NCI-H82 (cell line): ENCODE data around the gene MARCHF6.
"Not testable (repeated sequence)": the region's sequence is repeated elsewhere in the genome, so short reads cannot be mapped to it uniquely, and the experiment has no call there.

Experiments
- DNase-seq: peaks from one replicate; lab custom pipeline; 2025; lab: John Stamatoyannopoulos, UW

The MARCHF6 gene

DNA sequence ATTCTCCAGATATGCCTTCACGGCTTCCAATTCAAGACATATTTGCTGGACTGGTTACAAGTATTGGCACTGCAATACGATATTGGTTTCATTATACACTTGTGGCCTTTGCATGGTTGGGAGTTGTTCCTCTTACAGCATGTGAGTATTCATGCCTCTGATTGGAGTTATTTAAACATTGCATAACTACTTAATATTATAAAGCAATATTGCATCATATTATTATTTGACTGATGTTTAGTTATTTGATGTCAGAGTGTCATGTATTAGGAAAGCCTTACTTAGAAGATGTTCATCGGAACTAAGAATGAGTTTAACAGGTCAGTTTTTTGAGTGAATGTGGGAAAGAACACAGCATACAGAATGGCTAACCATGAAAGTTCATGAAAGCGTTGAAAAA, 28.3 kb downstream of the MARCHF6 start:
- DNase-seq: no peak

DNA sequence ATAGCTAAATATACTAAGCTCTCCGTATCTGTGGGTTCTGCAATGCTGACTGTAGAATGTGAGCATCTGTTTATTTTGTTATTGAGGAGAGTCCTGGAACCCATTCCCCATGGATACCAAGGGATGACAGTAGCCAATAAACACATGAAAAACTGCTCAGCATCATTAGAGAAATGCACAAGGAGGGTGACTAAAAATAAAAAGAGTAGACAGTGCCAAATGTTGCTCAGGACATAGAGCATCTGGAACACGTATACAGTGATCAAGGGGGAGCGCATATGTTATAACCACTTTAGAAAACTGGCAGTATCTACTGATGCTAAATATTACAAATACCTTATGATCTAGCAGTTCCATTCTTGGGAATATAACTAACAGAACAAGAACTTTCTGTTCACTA, 31.0 kb downstream of the MARCHF6 start:
- DNase-seq: no peak

DNA sequence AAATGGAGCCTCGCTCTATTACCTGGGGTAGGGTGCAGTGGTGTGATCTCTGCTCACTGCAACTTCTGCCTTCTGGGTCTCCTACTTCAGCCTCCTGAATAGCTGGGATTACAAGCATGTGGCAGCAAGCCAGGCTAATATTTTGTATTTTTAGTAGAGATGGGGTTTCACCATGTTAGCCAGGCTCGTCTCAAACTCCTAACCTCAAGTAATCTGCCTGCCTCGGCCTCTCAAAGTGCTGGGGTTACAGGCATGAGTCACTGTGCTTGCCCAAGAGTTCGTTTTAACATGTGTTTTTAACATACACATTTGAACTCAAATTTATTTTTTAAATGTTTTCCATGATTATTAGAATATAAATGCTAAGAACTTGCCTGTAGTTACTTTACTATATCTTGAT, 34.2 kb downstream of the MARCHF6 start:
- DNase-seq: no peak

DNA sequence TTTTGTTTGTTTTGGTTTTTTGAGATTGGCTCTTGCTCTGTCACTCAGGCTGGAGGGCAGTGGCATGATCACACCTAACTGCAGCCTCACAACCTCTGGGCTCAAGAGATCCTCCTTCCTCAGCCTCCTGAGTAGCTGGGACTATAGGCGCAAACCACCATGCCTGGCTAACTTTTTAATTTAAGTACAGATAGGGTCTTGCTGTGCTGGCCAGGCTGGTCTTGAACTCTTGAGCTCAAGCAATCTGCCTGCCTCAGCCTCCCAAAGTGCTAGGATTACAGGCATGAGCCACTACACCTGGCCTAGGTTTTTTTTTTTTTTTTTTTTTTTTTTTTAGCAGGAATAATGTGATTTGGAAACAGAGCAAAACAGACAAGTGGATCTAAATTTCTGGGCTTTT, 37.6 kb downstream of the MARCHF6 start:
- no peak for DNase-seq

DNA sequence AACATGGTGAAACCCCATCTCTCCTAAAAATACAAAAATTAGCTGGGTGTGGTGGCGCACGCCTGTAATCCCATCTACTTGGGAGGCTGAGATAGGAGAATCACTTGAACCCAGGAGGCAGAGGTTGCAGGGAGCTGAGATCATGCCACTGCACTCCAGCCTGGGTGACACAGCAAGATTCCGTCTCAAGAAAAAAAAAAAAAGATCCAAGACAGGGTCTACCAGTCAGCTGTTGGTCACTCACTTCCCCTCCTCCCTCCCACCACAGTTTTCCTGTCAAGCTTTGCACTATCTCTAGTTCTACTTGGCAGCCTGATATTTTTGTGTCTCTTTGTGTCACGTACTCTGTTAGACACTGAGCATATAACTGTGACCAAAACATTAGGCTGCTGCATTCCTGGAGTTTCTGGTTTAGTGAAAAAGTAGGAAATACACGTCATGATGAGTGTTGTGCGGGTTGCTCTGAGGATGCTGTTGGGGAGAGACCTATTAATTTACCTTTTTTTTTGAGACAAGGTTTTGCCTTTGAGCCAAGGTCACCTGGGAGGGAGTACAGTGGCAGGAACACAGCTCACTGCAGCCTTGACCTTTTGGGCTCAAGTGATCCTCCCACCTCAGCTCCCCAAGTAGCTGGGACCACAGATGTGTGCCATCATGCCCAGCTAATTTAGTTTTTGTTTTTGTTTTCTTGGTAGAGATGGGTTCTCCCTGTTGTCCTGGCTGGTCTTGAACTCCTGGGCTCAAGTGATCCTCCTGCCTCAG, 39.3 kb downstream of the MARCHF6 start:
- not testable (repeated sequence) for DNase-seq

DNA sequence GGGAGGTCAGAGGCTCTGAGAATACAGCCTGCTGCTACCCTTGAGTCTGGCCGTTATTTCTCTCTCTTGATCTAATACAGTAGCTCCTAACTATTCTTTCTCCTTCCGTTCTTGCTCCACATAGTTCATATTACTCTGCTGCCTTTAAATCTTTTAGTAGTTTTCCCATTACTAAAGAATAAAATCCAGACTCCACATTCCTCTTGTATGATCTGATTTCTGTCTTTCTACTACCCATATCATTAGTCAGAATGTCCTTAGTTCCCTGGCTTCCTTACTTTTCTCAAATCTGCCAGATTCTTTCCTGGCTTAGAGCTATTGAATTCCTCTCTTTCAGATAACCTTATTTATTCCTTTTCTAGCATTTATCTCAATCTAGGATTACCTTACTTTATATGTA, 40.0 kb downstream of the MARCHF6 start:
- no peak for DNase-seq

DNA sequence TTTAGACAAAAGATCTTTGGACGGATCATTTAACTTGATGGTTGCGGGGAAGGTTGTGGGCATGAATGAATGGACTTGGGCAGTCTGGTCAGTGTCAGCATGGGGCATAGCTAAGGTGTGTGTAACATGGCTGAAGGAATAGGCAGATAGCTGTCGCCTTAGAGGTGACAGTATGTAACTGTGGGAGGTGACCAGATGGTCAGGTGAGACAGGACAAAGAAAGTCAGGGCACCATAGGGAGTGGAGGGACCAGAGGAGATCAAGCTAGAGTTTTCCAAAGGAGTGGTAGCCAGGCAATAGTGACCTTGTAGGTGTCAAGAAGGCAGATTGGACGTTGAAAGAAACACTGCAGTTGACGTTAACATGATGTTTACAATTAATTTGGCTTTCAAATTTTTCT, 43.1 kb downstream of the MARCHF6 start:
- no peak for DNase-seq

DNA sequence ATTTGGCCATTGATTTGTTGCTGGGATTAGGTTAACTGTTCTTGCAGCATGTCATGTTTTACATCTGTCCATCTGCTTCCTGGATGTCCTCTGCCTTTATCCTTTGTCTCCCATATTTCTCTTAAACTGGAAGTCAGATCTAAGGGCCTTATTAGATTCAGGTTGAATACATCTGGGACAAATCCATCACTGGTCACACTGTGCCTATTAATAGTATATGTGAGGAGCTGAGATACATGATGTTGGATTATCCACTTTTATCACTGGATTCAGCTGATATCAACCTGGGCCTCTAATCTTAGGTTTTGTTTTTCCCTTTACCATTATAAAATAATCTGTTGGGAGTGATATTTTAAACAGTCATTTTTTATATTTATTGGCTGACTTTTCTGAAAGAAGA, 46.3 kb downstream of the MARCHF6 start:
- no peak for DNase-seq

DNA sequence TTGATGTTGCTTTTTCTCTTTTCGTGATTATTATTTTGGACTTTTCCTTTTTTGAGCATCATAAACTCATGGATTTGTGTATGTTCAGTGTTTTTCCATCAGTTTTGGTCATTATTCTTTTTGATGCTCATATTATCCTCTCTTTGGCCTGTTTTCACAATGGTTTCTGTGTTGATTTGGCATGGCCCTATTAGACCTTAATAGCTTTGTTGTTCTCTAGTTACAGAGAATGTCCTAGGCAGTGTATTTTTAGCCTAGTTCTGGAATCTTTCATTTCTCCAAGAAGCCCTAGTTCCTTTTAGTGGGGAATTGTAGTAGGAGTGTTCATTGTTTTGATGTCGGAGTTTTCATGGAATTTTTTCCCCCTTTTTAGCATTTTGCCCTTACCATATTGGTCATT, 46.9 kb downstream of the MARCHF6 start:
- DNase-seq: no peak

DNA sequence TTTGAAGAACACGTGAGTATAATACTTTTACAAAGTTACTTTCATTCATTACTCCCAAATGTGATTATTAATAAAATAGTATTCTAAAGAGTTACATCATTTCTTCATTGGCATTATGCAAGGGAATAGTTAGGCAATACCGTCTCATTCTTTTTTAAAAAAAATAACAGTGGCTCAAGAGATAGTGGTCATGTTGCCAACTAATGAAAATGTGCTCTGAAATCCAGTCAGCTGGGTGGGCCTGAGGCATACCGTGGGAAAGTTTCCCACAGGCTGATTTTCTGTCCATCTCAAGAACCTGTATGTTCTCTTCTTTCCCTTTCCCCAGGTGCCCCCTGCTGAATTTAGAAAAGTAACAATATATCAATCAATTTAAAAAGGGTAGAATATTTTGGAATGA, 47.3 kb downstream of the MARCHF6 start:
- no peak for DNase-seq

DNA sequence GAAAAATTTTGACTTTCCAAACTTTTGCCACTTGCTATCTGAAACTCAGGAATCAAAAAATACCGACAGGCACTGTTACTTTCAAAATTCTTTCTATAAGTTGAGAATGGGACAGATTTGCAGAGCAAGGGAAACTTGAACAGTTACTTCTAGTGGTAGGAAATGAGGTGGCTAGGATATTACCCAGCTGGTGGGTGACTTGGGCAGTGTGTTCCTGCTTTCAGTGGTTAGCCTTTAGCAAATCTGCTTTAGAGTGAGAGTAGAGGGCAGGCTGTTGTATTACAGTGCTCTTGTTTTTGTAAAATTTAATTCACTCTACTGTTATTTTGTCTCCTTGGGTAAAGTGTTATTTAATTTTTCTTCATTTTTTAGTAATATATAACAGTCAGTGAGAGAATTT, 48.0 kb downstream of the MARCHF6 start:
- no peak for DNase-seq
